Measurements from ENCODE around the gene ZNF25. TPM values are rescaled to one million over a fixed set of nuclear protein-coding genes. Genes with fewer than 3 reads are reported as not detected.

ZNF25 gene
- total and polyA plus RNA-seq, 2 donors from 2014 or later: 5.5 to 10.8 TPM

GRCh38 chr10:37906382-37906781 lies 70.1 kb downstream of the ZNF25 start:
- Histone ChIP-seq H3K9ac (ENCODE audit: low read length in 3 of 3) (no peak overlapping the region), H3K36me3 (ENCODE audit: control insufficient read depth in 2 of 3, insufficient read depth in 3 of 3, low read length in 3 of 3) (no peaks in the 10 kb centered on the region), H3K4me3 (ENCODE audit: low read length in 3 of 3) (no peak overlapping the region), H3K27me3 (ENCODE audit: control insufficient read depth, insufficient read depth, low read length) (no peaks in the 10 kb centered on the region), H3K27ac (ENCODE audit: low read depth in 2 of 2, low read length in 2 of 2) (no peak overlapping the region), H3K9me3 (ENCODE audit: control insufficient read depth in 2 of 3, insufficient read depth in 1 of 3, low read length in 3 of 3) (peaks cover 0 to 2% (median 0%) of the 10 kb centered on the region in 3 donors), H3K4me1 (ENCODE audit: control insufficient read depth in 2 of 3, insufficient read depth in 2 of 3, low read depth in 1 of 3, low read length in 3 of 3) (no peaks in the 10 kb centered on the region)
- no peak for TF ChIP-seq CTCF (IDR thresholded peaks at IDR 0.05; ENCODE audit: borderline replicate concordance, extremely low read depth, insufficient read depth)
- DNase-seq (no peak), FAIRE-seq (no peak)
- intact Hi-C loops (cut with DNase I): no loop called here

Other genes starting within 250 kb of the ZNF25 start
- 11.6 TPM for gene ZNF248, start 119.0 kb downstream of the ZNF25 start, total RNA-seq
- gene ZNF248, start 119.0 kb downstream of the ZNF25 start, polyA plus RNA-seq (ENCODE audit: insufficient read depth, low read depth, low replicate concordance): 6.9 TPM
- gene ZNF33A, start 34.0 kb upstream of the ZNF25 start, total RNA-seq: 42.6 TPM
- gene ZNF33A, start 34.0 kb upstream of the ZNF25 start, polyA plus RNA-seq (ENCODE audit: insufficient read depth, low read depth, low replicate concordance): 10.6 TPM
- 18.8 TPM for gene ZNF37A, start 117.7 kb upstream of the ZNF25 start, total RNA-seq
- 4.0 TPM for gene ZNF37A, start 117.7 kb upstream of the ZNF25 start, polyA plus RNA-seq (ENCODE audit: insufficient read depth, low read depth, low replicate concordance)